Measurements from ENCODE around the gene ZFHX2.
"Not testable (repeated sequence)": the region's sequence is repeated elsewhere in the genome, so short reads cannot be mapped to it uniquely, and the experiment has no call there.

ZFHX2 gene

GRCh38 chr14:23543403-23543802, 8.2 kb downstream of the ZFHX2 start:
- TF ChIP-seq Cebpa-rat (IDR thresholded peaks at IDR 0.05), result no peak
- H3K4me2 ChIP-seq, result no peak overlapping the region
- H3K9me3 ChIP-seq (replicated peaks in 1 of 11), result no peaks in the 10 kb centered on the region
- no peaks in the 10 kb centered on the region for H4K20me1 ChIP-seq
- no peak overlapping the region for H3K4me3 ChIP-seq
- peaks cover 19 to 33% (median 27%) of the 10 kb centered on the region in 10 experiments for H3K4me1 ChIP-seq
- no peak overlapping the region for H3K27ac ChIP-seq
- no peak overlapping the region for H3K9ac ChIP-seq
- peaks cover 0 to 9% (median 0%) of the 10 kb centered on the region in 11 experiments; a peak in 3 of 22 replicates for H3K36me3 ChIP-seq
- H3K27me3 ChIP-seq, result no peaks in the 10 kb centered on the region

- Histone ChIP-seq H3K4me1 (peaks cover 12 to 32% (median 27%) of the 10 kb centered on the region in 10 experiments), H3K36me3 (peaks cover 0 to 9% (median 0%) of the 10 kb centered on the region in 11 experiments; a peak in 3 of 22 replicates), H3K4me3 (no peak overlapping the region), H3K27ac (no peak overlapping the region), H4K20me1 (no peaks in the 10 kb centered on the region), H3K9ac (no peak overlapping the region), H3K27me3 (no peaks in the 10 kb centered on the region), H3K4me2 (no peak overlapping the region), H3K9me3 (replicated peaks in 1 of 11) (no peaks in the 10 kb centered on the region)
- no peak for TF ChIP-seq Cebpa-rat (IDR thresholded peaks at IDR 0.05)
Measured at GRCh38 chr14:23542261-23542660, 9.3 kb downstream of the ZFHX2 start.

- Histone ChIP-seq H3K4me2 (no peak overlapping the region), H3K4me1 (peaks cover 8 to 18% (median 14%) of the 10 kb centered on the region in 10 experiments)
Measured at GRCh38 chr14:23540141-23540469, 11.5 kb downstream of the ZFHX2 start.

GRCh38 chr14:23539248-23540140, 12.1 kb downstream of the ZFHX2 start:
- Histone ChIP-seq H3K27me3 (no peaks in the 10 kb centered on the region), H3K4me1 (peaks cover 1 to 12% (median 8%) of the 10 kb centered on the region in 10 experiments; a peak in 18 of 20 replicates), H3K4me2 (no peak overlapping the region), H3K4me3 (no peak overlapping the region), H3K36me3 (peaks cover 0 to 9% (median 0%) of the 10 kb centered on the region in 11 experiments; a peak in 5 of 22 replicates), H3K9me3 (replicated peaks in 1 of 11) (no peaks in the 10 kb centered on the region), H3K27ac (no peak overlapping the region), H3K9ac (no peak overlapping the region), H4K20me1 (no peaks in the 10 kb centered on the region)
- no peak for TF ChIP-seq Cebpa-rat (IDR thresholded peaks at IDR 0.05)

More at GRCh38 chr14:23540141-23540469, 11.5 kb downstream of the ZFHX2 start:
- Histone ChIP-seq H3K4me3 (no peak overlapping the region), H3K27me3 (no peaks in the 10 kb centered on the region), H3K9ac (no peak overlapping the region), H4K20me1 (no peaks in the 10 kb centered on the region), H3K36me3 (peaks cover 0 to 9% (median 0%) of the 10 kb centered on the region in 11 experiments; a peak in 3 of 22 replicates), H3K9me3 (replicated peaks in 1 of 11) (no peaks in the 10 kb centered on the region), H3K27ac (no peak overlapping the region)
- TF ChIP-seq Cebpa-rat (IDR thresholded peaks at IDR 0.05), result no peak

- Histone ChIP-seq H3K9me3 (replicated peaks in 1 of 11) (no peaks in the 10 kb centered on the region), H3K4me2 (no peak overlapping the region), H3K4me1 (peaks cover 0 to 9% (median 5%) of the 10 kb centered on the region in 10 experiments; a peak in 7 of 20 replicates), H3K36me3 (peaks cover 0 to 17% (median 0%) of the 10 kb centered on the region in 11 experiments; a peak in 7 of 22 replicates), H3K27ac (no peak overlapping the region), H3K9ac (0 out of 22 replicates have a peak overlapping the region, but pooled peaks of 1 of the 11 experiments have one; percentile 12), H3K4me3 (no peak overlapping the region), H3K27me3 (no peaks in the 10 kb centered on the region), H4K20me1 (no peaks in the 10 kb centered on the region)
- no peak for TF ChIP-seq Cebpa-rat (IDR thresholded peaks at IDR 0.05)
Measured at GRCh38 chr14:23538785-23539184, 12.8 kb downstream of the ZFHX2 start.

- H3K4me3 ChIP-seq, result no peak overlapping the region
- peaks cover 0 to 9% (median 5%) of the 10 kb centered on the region in 10 experiments; a peak in 7 of 20 replicates for H3K4me1 ChIP-seq
- no peaks in the 10 kb centered on the region for H3K9me3 ChIP-seq (replicated peaks in 1 of 11)
- no peaks in the 10 kb centered on the region for H3K27me3 ChIP-seq
- TF ChIP-seq Cebpa-rat (IDR thresholded peaks at IDR 0.05), result no peak
- no peaks in the 10 kb centered on the region for H4K20me1 ChIP-seq
- H3K9ac ChIP-seq, result no peak overlapping the region
- H3K27ac ChIP-seq, result no peak overlapping the region
- H3K36me3 ChIP-seq, result peaks cover 0 to 17% (median 0%) of the 10 kb centered on the region in 11 experiments; a peak in 8 of 22 replicates
- H3K4me2 ChIP-seq, result peak overlapping the region in 5 of 11 experiments; percentile 2 to 14 (median 9); a peak in 7 of 22 replicates
Measured at GRCh38 chr14:23538050-23538718, 13.4 kb downstream of the ZFHX2 start.

- Histone ChIP-seq H3K27ac (no peak overlapping the region), H3K36me3 (peaks cover 0 to 24% (median 0%) of the 10 kb centered on the region in 11 experiments; a peak in 8 of 22 replicates), H3K9ac (no peak overlapping the region), H3K4me3 (no peak overlapping the region), H3K4me2 (peak overlapping the region in 5 of 11 experiments; percentile 2 to 14 (median 9); a peak in 7 of 22 replicates), H3K4me1 (peaks cover 0 to 9% (median 5%) of the 10 kb centered on the region in 10 experiments; a peak in 7 of 20 replicates), H3K27me3 (no peaks in the 10 kb centered on the region), H3K9me3 (replicated peaks in 1 of 11) (no peaks in the 10 kb centered on the region), H4K20me1 (no peaks in the 10 kb centered on the region)
- TF ChIP-seq Cebpa-rat (IDR thresholded peaks at IDR 0.05), result no peak
Measured at GRCh38 chr14:23537351-23538049, 14.1 kb downstream of the ZFHX2 start.

- not testable (repeated sequence) for H3K9ac ChIP-seq; H3K4me3 ChIP-seq; H3K27ac ChIP-seq; H3K4me1 ChIP-seq; H3K4me2 ChIP-seq; H3K9me3 ChIP-seq (replicated peaks in 1 of 11); H4K20me1 ChIP-seq; H3K27me3 ChIP-seq
- H3K36me3 ChIP-seq, result peaks cover 0 to 28% (median 0%) of the 10 kb centered on the region in 11 experiments; a peak in 8 of 22 replicates
Measured at GRCh38 chr14:23536906-23537305, 14.7 kb downstream of the ZFHX2 start.
